Colonic mucosa (tissue), 4 donors: Measurements from ENCODE around the gene ADAM12. TPM values are rescaled to one million over a fixed set of nuclear protein-coding genes. Genes with fewer than 3 reads are reported as not detected.

Experiments
- DNase-seq: peaks from one replicate; pipeline ENCODE4 v3.0.0-alpha.2; 2020
- H3K27ac ChIP-seq: fragments of 200-600 bp; one replicate; pipeline ENCODE4 v1.8.0; 2021
- H3K27me3 ChIP-seq: fragments of 200-600 bp; one replicate; pipeline ENCODE4 v1.8.0; 2021
- H3K36me3 ChIP-seq: fragments of 200-600 bp; one replicate; pipeline ENCODE4 v1.8.0; 2021
- H3K4me1 ChIP-seq: fragments of 200-600 bp; one replicate; pipeline ENCODE4 v1.8.0; 2021; ENCODE audit warnings: mild to moderate bottlenecking
- H3K4me3 ChIP-seq: fragments of 200-600 bp; one replicate; pipeline ENCODE4 v1.8.0; 2021
- H3K9ac ChIP-seq, 2 donors: one replicate each; pipeline ENCODE4 v1.7.0; 2013; ENCODE audit warnings: control low read depth in 2 of 2, low read depth in 2 of 2, low read length in 2 of 2
- H3K9me3 ChIP-seq: fragments of 200-600 bp; one replicate; pipeline ENCODE4 v1.8.0; 2021
- intact Hi-C: fragments of 100-400 bp; cut with DNase I; formaldehyde crosslinking; loops from one replicate; pipeline ENCODE4 v1.14.1; 2022
- total RNA-seq, 2 donors: library from RNA; stranded (reverse); fragmentation: NEBNext Ultra II Directional in 1 of 2; extraction: Animal tissue kit (Norgen Biotek cat#: 25700) in 1 of 2; gene quantifications; one replicate each; pipeline ENCODE4 v1.2.1, GENCODE V29; 2021
- TF ChIP-seq, protein P1 (sequence below): fragments of 200-600 bp; IDR thresholded peaks from one replicate; pipeline ENCODE4 v1.8.0; 2022; ENCODE audit warnings: antibody characterized with exemption, mild to moderate bottlenecking
- donor health status: healthy.
- donor health status: DM: no; HTN: no; CAD: no.
- donor health status: DM: no; HTN: no; CAD: no.

ADAM12 gene
- total RNA-seq, 2 donors from 2014 or later = 0.30 to 0.64 TPM

DNA sequence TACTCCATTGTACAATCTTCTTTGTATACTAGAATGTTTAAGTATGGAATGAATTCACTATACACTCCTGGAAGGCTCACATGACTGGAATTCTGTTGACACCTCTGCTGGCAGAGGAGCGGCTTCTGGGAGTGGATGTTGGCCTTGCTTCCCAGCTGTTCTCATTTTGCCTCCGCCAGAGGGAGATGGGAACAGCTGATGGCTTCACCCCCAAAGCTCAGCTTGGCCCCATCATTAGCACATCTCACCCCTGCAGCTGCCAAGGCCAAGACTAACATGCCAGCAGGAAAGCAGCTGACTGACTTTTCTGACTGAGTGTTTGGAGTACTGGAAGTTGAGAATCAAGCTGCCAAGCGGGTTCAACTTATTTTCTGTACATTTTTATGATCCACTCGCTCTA, 15.1 kb downstream of the ADAM12 start:
- no peak overlapping the region for H3K4me3 ChIP-seq
- H3K27ac ChIP-seq = peak overlapping the region; percentile 60
- H3K9me3 ChIP-seq = no peaks in the 10 kb centered on the region
- no peak overlapping the region for H3K9ac ChIP-seq
- H3K36me3 ChIP-seq = no peaks in the 10 kb centered on the region
- peaks cover 9% of the 10 kb centered on the region for H3K4me1 ChIP-seq
- no peaks in the 10 kb centered on the region for H3K27me3 ChIP-seq
- peak; percentile 52 for DNase-seq
- intact Hi-C loops = no loop called here
- TF ChIP-seq, protein P1, sequence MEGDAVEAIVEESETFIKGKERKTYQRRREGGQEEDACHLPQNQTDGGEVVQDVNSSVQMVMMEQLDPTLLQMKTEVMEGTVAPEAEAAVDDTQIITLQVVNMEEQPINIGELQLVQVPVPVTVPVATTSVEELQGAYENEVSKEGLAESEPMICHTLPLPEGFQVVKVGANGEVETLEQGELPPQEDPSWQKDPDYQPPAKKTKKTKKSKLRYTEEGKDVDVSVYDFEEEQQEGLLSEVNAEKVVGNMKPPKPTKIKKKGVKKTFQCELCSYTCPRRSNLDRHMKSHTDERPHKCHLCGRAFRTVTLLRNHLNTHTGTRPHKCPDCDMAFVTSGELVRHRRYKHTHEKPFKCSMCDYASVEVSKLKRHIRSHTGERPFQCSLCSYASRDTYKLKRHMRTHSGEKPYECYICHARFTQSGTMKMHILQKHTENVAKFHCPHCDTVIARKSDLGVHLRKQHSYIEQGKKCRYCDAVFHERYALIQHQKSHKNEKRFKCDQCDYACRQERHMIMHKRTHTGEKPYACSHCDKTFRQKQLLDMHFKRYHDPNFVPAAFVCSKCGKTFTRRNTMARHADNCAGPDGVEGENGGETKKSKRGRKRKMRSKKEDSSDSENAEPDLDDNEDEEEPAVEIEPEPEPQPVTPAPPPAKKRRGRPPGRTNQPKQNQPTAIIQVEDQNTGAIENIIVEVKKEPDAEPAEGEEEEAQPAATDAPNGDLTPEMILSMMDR = no peak

DNA sequence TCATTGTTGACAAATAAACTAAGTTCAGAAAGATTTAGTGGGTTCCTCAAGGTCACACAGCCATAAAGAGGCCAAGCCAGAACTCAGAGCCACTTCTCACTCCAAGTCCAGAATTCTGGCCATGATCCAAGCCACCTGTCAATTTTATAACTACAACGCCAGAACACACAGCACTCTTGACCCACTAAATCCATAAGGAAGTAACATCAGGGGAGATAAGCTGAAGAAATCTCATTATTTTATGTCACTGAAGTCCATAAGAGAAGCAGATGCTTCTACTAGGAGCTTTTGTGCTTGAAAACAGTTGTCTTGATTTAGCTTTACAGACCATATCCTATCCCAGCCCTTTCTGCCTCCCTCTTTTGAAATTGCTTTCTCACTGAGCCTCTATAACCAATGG, 15.9 kb downstream of the ADAM12 start:
- Histone ChIP-seq H3K4me1 (peaks cover 9% of the 10 kb centered on the region), H3K27ac (peak overlapping the region; percentile 60), H3K9me3 (no peaks in the 10 kb centered on the region), H3K27me3 (no peaks in the 10 kb centered on the region), H3K36me3 (no peaks in the 10 kb centered on the region), H3K9ac (no peak overlapping the region), H3K4me3 (no peak overlapping the region)
- DNase-seq = peak; percentile 87
- TF ChIP-seq, protein P1 = no peak
- intact Hi-C loops = no loop called here

- H3K27ac ChIP-seq = no peak overlapping the region
- no peak overlapping the region for H3K9ac ChIP-seq
- peaks cover 3% of the 10 kb centered on the region for H3K4me1 ChIP-seq
- H3K27me3 ChIP-seq = no peaks in the 10 kb centered on the region
- no peaks in the 10 kb centered on the region for H3K9me3 ChIP-seq
- no peaks in the 10 kb centered on the region for H3K36me3 ChIP-seq
- intact Hi-C loops = no loop called here
- H3K4me3 ChIP-seq = no peak overlapping the region
- DNase-seq = no peak
- TF ChIP-seq, protein P1 = no peak
These were observed 19.1 kb downstream of the ADAM12 start for GRCh38 chr10:126369125-126369710.

GRCh38 chr10:126357169-126357568, 31.1 kb downstream of the ADAM12 start:
- intact Hi-C loops = no loop called here
- DNase-seq = no peak
- Histone ChIP-seq H3K4me1 (no peaks in the 10 kb centered on the region), H3K9ac (no peak overlapping the region), H3K4me3 (no peak overlapping the region), H3K27me3 (no peaks in the 10 kb centered on the region), H3K36me3 (no peaks in the 10 kb centered on the region), H3K27ac (no peak overlapping the region), H3K9me3 (no peaks in the 10 kb centered on the region)
- TF ChIP-seq, protein P1 = no peak

GRCh38 chr10:126353666-126354065, 34.6 kb downstream of the ADAM12 start:
- TF ChIP-seq, protein P1 = no peak
- DNase-seq = no peak
- Histone ChIP-seq H3K36me3 (no peaks in the 10 kb centered on the region), H3K4me1 (no peaks in the 10 kb centered on the region), H3K4me3 (no peak overlapping the region), H3K9me3 (no peaks in the 10 kb centered on the region), H3K27me3 (no peaks in the 10 kb centered on the region), H3K9ac (no peak overlapping the region), H3K27ac (no peak overlapping the region)
- intact Hi-C loops = no loop called here
